HG03025 (cell line): ENCODE measurements around the gene STN1.

Experiments used
- ATAC-seq: cut with Tn5 transposase; IDR thresholded peaks from one replicate; pipeline ENCODE4 v1.9.1; 2021; ENCODE audit warnings: mild to moderate bottlenecking, moderate library complexity; ENCODE audit not compliant: unreplicated experiment, low FRiP score

The STN1 gene

GRCh38 chr10:103832806-103833205, 85.2 kb downstream of the STN1 start:
- no peak for ATAC-seq
